ENCODE data around the gene SORL1.

SORL1 gene

GRCh38 chr11:121587182-121587581 is 135.1 kb downstream of the SORL1 start:
- no peak for DNase-seq (ENCODE audit: low read depth in 2 of 2)

DNA sequence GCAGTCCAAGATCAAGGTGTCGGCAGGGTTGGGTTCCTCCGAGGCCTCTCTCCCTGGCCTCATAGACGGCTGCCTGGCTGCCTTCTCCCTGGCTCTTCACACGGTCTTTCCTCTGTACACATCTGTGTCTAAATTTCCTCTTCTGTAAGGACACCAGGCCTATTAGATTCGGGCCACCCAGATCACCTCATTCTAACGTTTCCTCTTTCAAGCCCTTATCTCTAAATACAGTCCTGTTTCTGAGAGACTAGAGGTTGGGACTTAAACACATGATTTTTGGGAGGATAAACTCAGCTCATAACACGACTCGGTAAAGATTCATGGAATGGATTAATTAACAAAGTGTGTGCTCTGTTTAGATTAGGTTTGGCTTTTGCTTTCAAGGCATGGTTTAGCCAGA is 136.6 kb downstream of the SORL1 start:
- DNase-seq (ENCODE audit: low read depth in 2 of 2): no peak

GRCh38 chr11:121589946-121590537 is 137.9 kb downstream of the SORL1 start:
- no peak for DNase-seq (ENCODE audit: low read depth in 2 of 2)

GRCh38 chr11:121590772-121591404 is 138.8 kb downstream of the SORL1 start:
- DNase-seq (ENCODE audit: low read depth in 2 of 2): no peak

GRCh38 chr11:121591405-121592033 is 139.4 kb downstream of the SORL1 start:
- peak in 1 of 2 donors; percentile 51 for DNase-seq (ENCODE audit: low read depth in 2 of 2)

DNA sequence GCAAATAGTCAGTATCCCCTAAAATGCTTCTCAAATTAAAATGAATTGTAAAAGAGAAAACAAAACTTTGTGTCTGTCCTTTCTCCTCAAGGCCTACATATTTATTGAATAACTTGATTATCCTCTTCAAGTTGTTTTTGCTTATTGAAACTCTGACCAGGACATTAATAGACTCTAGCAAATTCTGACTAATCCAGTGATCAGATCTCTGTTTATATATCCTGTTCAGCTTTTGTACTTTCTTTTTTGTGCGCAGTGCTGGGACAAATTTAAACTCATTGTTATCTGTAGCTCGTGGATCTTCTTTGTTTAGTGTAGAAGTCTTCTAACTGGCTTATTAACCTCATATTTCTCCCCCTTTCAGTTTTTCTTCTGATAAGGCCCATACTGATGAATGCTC is 140.6 kb downstream of the SORL1 start:
- DNase-seq (ENCODE audit: low read depth in 2 of 2): no peak

DNA sequence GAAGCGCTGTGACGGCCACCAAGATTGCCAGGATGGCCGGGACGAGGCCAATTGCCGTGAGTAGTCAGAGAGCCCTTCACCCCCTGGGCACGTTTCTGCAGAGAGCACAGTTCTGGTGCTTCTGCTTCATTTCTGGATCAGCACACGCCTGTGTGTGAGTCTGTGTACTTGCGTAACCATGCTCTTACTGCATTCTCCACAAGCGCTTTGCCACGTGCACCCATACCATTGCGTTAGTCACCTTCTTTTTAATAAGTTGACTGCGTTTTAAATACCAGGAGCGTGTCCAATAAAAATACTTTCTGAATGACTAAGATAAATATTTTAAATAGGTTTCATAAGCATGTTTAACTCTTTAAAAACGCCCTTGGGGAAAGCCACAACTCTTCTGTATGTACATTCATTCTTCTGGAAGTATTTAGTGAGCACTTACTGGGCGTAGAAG is 143.6 kb downstream of the SORL1 start:
- DNase-seq (ENCODE audit: low read depth in 2 of 2): no peak

DNA sequence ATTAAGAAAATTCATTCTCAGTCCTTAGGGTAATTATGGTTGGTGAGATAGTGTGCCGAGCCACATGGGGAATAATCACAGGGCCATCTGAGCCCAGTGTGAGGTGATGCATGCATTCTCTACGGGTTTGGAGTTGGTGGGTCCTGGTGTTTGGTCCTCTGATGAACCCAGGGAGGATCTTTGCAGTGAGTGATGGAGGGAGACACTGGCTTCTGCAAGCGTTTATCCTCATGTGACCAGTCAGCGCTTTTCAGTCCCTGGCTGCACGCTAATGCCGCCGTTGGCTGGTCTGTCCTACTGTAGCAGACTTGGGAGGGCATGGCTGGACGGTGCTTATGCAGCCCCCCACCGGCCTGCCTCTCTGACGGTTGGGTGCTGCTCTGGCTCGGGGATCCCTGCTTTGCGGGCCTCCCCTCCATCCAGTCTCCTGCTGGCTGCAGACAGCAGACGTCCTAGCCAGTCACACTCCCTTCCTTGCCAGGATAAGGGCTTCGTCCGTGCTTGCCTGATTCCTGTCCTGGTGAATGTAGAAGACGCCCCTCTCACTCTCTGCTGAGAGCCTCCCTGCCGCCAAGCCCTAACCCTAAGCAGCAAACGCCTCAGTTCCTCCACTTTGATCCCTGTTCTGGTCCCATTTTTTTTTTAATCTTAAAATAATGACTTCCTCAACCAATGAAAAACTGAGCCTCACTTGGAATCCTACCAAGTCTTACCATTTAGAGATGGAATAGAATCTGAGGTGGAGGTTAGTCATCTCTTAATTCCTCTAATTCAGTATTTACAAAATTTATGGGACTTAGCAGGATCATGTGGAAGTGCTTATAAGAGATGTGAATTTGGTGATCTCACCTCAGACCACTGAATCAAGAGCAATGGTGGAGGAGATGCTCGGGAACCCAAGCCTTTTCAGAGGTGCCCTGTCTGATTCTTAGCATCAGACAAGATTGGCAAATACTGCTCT is 144.4 kb downstream of the SORL1 start:
- no peak for DNase-seq (ENCODE audit: low read depth in 2 of 2)

DNA sequence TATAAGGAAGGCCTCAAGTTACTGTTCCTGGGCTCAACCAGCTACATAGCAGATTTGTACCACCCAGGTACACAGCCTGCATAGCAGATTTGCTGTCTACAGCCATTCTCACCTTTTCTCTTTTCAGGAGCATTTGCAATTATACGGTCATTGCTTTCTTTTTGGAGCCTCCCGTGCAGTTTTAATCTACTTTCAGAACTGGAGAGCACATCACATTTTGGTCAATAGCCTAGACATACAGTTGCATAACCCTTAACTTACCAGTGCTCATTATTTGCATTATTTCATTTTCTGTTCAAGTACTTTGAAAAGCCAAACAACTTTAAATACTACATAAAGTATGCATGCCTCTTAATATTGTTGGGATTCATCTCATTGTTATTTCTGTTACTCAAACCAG is 151.2 kb downstream of the SORL1 start:
- DNase-seq (ENCODE audit: low read depth in 2 of 2): no peak

- DNase-seq (ENCODE audit: low read depth in 2 of 2): no peak
Observed at GRCh38 chr11:121604152-121604551, 152.0 kb downstream of the SORL1 start.

DNA sequence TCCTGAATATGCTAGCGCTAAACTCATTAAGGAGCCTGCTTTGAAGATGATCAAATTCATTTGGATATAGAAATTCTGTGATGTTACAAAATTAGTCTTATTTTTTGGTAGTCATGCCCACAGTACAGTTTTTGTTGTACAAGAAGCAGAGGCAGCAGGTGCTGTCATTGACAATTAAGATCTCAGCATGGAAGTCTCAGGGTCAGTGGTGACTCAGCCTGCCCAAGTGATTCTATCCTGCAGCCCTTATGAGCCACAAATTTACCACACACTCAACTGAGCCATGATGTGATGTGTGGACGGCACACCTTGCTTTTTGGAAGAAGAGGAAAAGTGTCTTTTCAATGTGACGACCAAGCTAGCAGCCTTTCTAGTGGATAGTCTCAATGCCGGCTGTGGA is 154.2 kb downstream of the SORL1 start:
- no peak for DNase-seq (ENCODE audit: low read depth in 2 of 2)

GRCh38 chr11:121607341-121607740 is 155.2 kb downstream of the SORL1 start:
- no peak for DNase-seq (ENCODE audit: low read depth in 2 of 2)

GRCh38 chr11:121608545-121609098 is 156.5 kb downstream of the SORL1 start:
- DNase-seq (ENCODE audit: low read depth in 2 of 2): no peak

DNA sequence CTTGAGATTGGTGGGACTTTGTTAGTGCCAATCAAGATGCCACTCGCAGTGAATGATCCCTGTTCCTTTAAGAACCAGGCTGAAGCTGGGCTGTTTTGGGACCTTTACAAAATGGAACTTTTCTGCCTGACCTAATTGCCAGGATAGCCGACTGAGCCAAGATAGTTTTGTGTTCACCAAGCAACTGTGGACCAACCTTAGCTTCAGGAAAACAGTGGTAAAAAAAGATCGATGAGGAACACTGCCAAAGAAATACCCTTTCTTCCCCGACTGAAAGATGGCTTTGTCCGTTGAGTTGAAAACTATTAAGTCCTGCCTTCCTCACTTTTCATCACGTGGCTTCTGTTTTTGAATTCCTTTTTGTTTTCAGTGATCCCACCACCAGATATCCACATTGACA is 158.6 kb downstream of the SORL1 start:
- DNase-seq (ENCODE audit: low read depth in 2 of 2): no peak

GRCh38 chr11:121611242-121611641 is 159.1 kb downstream of the SORL1 start:
- no peak for DNase-seq (ENCODE audit: low read depth in 2 of 2)

DNA sequence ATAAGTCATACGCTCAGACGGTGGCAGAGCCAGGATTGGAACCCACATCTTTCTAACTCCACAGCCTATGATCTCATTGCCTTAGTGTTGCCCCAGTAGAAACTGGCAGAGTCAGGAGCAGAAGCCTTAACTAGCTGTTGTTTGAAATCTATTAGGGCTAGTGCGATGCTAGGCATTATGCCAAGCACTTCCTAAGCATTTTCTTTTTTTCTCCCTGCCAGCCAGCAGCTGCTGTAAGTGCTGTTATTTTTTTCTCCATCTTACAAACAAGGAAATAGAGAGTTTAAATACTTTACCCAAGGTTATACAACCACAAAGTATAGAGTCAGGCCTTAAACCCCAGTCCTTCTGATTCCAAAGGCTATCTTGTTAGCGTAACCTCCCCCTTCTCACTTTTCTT is 161.6 kb downstream of the SORL1 start:
- no peak for DNase-seq (ENCODE audit: low read depth in 2 of 2)

DNA sequence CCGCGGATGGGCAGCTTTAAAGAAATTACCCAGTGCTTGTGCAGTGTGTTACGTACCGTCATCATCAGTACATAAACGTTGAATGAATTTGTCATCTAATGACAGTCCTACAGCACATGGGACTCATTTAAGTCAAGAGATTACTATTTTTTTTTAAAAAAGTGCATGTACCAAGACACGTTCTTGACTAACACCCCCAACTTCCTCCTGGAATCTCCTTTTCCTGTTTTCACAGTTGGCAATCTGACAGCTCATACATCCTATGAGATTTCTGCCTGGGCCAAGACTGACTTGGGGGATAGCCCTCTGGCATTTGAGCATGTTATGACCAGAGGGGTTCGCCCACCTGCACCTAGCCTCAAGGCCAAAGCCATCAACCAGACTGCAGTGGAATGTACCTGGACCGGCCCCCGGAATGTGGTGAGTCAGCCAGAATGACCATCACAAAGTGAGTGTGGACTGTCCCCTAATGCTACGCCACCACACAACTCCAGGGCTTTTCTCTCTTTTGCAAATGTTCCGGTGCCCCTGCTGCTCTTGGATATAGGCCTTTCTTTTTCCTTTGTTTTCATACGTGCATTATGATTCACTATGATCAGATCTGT is 162.6 kb downstream of the SORL1 start:
- DNase-seq (ENCODE audit: low read depth in 2 of 2): no peak

- DNase-seq (ENCODE audit: low read depth in 2 of 2): no peak
Observed at GRCh38 chr11:121615501-121615900, 163.4 kb downstream of the SORL1 start.

DNA sequence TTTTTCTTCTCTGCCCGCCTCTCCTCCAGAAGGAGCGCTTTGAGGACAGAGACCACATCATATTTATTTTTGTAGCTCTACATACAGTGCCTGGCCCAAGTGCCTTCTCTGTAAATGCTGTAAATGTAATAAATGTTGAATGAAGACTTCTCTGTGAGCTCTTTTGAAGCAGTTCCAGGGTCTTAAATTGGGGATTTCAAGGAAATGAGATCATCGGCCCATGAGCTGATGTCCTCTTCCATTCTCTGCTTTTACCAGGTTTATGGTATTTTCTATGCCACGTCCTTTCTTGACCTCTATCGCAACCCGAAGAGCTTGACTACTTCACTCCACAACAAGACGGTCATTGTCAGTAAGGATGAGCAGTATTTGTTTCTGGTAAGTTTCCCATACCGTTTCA is 166.4 kb downstream of the SORL1 start:
- no peak for DNase-seq (ENCODE audit: low read depth in 2 of 2)

DNA sequence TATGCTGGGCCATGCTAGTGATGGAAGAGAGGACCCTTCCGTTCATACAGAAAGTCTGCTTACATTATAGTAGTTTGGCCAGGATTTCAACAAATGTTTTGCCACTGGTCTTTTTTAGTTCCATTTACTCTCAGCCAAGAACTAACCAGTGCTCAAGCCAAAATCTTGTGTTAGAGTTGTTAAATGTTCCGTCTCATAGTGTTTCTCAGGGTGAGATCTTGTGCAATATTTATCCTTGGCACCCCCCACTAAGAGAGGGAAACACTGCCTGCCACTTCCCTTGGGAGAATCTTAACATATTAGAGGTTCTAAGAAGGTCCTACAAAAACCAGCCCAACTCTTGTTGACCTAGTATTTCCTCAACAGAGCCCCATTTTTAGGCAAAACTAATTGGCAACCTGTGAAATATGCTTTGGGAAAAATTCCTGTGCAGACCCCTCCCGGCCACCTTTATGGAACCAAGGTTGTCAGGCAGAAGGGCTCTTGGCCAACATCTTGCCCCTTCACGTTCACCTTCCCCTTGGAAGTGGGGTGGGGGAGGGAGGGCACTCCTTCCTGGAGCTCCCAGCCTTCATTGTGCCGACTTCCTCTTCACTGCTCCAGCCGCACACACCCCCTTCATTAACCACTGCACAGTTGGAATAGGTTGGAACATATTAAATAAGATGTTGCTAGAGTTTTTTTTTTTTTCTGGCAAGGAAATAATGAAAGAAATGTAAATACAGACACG is 173.8 kb downstream of the SORL1 start:
- no peak for DNase-seq (ENCODE audit: low read depth in 2 of 2)

- no peak for DNase-seq (ENCODE audit: low read depth in 2 of 2)
Observed at GRCh38 chr11:121626507-121626875, 174.4 kb downstream of the SORL1 start.

Data from stimulated activated CD8-positive, alpha-beta memory T cell treated with anti-CD3 and anti-CD28 coated beads, Interleukin-15, amount 100 ng/mL, for 4 hours (primary cell).